ENCODE results near the gene RASEF.

RASEF gene

GRCh38 chr9:83020864-83021263, 42.1 kb downstream of the RASEF start:
- no peak for DNase-seq (ENCODE audit: low read depth in 1 of 2, low spot score in 1 of 2)
- in situ Hi-C loops (cut with HindIII; ENCODE audit: low pct_unique_long_range_greater_than_20kb, low sequenced_read_pairs): no loop called here
- no peak for TF ChIP-seq JUND (IDR thresholded peaks at IDR 0.05; ENCODE audit: low read depth)

- no peak for DNase-seq (ENCODE audit: low read depth in 1 of 2, low spot score in 1 of 2)
- no peak for TF ChIP-seq JUND (IDR thresholded peaks at IDR 0.05; ENCODE audit: low read depth)
- in situ Hi-C loops (cut with HindIII; ENCODE audit: low pct_unique_long_range_greater_than_20kb, low sequenced_read_pairs): no loop called here
These were observed 42.6 kb downstream of the RASEF start for GRCh38 chr9:83020327-83020726.

- in situ Hi-C loops (cut with HindIII; ENCODE audit: low pct_unique_long_range_greater_than_20kb, low sequenced_read_pairs): no loop called here
- TF ChIP-seq JUND (IDR thresholded peaks at IDR 0.05; ENCODE audit: low read depth): no peak
- DNase-seq (ENCODE audit: low read depth in 1 of 2, low spot score in 1 of 2): no peak
These were observed 43.7 kb downstream of the RASEF start for GRCh38 chr9:83019246-83019645.

GRCh38 chr9:83015897-83016296, 47.0 kb downstream of the RASEF start:
- in situ Hi-C loops (cut with HindIII; ENCODE audit: low pct_unique_long_range_greater_than_20kb, low sequenced_read_pairs): no loop called here
- no peak for TF ChIP-seq JUND (IDR thresholded peaks at IDR 0.05; ENCODE audit: low read depth)
- no peak for DNase-seq (ENCODE audit: low read depth in 1 of 2, low spot score in 1 of 2)

GRCh38 chr9:83013867-83014605, 48.9 kb downstream of the RASEF start:
- TF ChIP-seq JUND (IDR thresholded peaks at IDR 0.05; ENCODE audit: low read depth): no peak
- in situ Hi-C loops (cut with HindIII; ENCODE audit: low pct_unique_long_range_greater_than_20kb, low sequenced_read_pairs): no loop called here
- no peak for DNase-seq (ENCODE audit: low read depth in 1 of 2, low spot score in 1 of 2)

- in situ Hi-C loops (cut with HindIII; ENCODE audit: low pct_unique_long_range_greater_than_20kb, low sequenced_read_pairs): no loop called here
- no peak for DNase-seq (ENCODE audit: low read depth in 1 of 2, low spot score in 1 of 2)
- no peak for TF ChIP-seq JUND (IDR thresholded peaks at IDR 0.05; ENCODE audit: low read depth)
These were observed 49.8 kb downstream of the RASEF start for GRCh38 chr9:83012922-83013838.

DNA sequence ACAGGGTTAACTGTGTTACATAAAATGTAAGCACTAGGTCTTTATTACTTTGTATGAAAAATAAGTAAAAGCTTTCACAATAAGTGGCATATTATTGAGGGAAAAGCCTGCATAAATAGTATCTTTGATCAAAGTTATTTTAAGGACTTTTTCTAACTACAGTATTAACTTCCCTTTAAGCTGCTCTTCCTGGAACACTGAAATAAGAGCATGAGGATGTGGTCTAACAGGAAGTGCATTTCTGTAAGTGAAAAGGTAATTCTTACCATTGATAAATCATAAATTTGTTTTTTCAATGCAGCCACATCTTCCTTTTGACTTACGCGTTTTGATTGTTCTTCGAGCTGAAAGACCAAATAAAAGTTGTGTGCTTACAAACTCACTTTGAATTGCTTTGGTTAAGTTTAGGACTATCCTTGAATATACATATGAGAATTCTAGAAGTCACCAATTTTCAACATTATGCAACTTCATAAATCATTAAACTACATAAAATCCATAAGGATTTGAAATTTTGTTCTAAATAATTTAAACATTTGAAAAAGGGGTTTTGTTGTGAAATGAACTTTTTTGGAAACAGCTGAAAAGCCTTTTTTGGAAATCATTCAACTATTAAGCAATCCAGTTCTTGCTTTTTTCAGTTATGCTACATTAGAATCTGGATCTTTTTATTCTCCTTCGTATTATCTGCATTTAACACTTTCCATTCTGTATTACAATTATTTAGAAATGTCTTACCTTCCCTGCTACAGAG, 50.6 kb downstream of the RASEF start:
- in situ Hi-C loops (cut with HindIII; ENCODE audit: low pct_unique_long_range_greater_than_20kb, low sequenced_read_pairs): no loop called here
- no peak for TF ChIP-seq JUND (IDR thresholded peaks at IDR 0.05; ENCODE audit: low read depth)
- DNase-seq (ENCODE audit: low read depth in 1 of 2, low spot score in 1 of 2): no peak

DNA sequence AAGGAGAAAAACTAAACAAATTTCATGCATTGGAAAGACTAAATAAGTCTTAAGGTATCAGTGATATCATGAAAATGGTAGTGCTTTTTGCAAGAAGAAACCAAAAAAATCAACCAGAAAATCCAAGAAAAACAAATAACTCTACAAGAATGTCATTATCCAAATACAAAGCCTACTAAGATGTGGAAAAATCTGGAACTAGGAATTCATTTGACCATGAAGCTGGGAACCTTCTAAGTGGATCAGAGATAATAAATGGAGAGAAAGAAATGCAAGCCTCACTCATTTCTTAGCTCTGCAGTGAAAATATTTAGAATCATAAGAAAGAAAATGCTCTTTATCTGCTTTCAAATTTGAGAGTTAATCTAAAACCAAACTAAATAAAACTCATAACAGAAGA, 51.3 kb downstream of the RASEF start:
- in situ Hi-C loops (cut with HindIII; ENCODE audit: low pct_unique_long_range_greater_than_20kb, low sequenced_read_pairs): no loop called here
- DNase-seq (ENCODE audit: low read depth in 1 of 2, low spot score in 1 of 2): no peak
- no peak for TF ChIP-seq JUND (IDR thresholded peaks at IDR 0.05; ENCODE audit: low read depth)

DNA sequence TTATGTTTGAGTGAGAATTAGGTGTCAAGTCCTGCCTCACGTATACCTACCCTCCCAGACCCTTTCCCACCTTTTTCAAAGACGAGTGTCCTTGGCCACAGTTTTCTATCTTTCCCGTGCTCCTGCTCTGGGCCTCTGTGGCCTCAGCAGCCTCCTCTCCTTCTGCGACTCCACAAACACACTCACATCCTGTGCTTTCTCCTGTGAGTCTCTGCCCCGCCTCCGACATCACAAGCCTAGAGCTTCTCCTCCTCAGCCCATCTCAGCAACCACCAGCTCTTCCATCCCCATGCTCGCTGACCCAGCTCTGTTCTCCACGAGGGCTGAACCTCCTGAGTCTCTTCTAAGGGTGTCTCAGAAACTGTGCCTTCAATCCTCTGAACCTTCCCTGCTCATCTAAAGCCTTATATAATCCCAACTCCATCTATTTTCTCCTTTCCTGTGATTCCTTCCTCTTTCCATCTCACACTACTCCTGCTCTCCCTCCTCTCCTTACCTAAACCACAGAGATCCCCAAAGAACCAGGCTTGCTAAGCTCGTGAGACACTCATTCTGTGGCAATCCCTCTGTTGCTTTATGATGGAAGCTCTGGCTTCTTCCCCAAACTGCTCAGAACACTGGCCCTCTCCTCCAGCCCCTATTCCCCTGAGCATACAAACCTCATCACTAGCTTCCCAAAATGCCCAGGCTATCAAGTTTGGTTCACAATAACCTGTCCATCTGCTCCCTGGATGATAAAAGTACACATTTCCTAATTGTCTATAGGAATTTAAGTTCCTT, 55.2 kb downstream of the RASEF start:
- TF ChIP-seq JUND (IDR thresholded peaks at IDR 0.05; ENCODE audit: low read depth): no peak
- DNase-seq (ENCODE audit: low read depth in 1 of 2, low spot score in 1 of 2): no peak
- in situ Hi-C loops (cut with HindIII; ENCODE audit: low pct_unique_long_range_greater_than_20kb, low sequenced_read_pairs): no loop called here

GRCh38 chr9:83006378-83006777, 56.6 kb downstream of the RASEF start:
- in situ Hi-C loops (cut with HindIII; ENCODE audit: low pct_unique_long_range_greater_than_20kb, low sequenced_read_pairs): no loop called here
- TF ChIP-seq JUND (IDR thresholded peaks at IDR 0.05; ENCODE audit: low read depth): no peak
- DNase-seq (ENCODE audit: low read depth in 1 of 2, low spot score in 1 of 2): no peak

GRCh38 chr9:83005963-83006362, 57.0 kb downstream of the RASEF start:
- in situ Hi-C loops (cut with HindIII; ENCODE audit: low pct_unique_long_range_greater_than_20kb, low sequenced_read_pairs): no loop called here
- no peak for DNase-seq (ENCODE audit: low read depth in 1 of 2, low spot score in 1 of 2)
- TF ChIP-seq JUND (IDR thresholded peaks at IDR 0.05; ENCODE audit: low read depth): no peak

GRCh38 chr9:83005361-83005760, 57.6 kb downstream of the RASEF start:
- in situ Hi-C loops (cut with HindIII; ENCODE audit: low pct_unique_long_range_greater_than_20kb, low sequenced_read_pairs): no loop called here
- DNase-seq (ENCODE audit: low read depth in 1 of 2, low spot score in 1 of 2): no peak
- no peak for TF ChIP-seq JUND (IDR thresholded peaks at IDR 0.05; ENCODE audit: low read depth)
